ENCODE measurements around the gene AFAP1L2. TPM values are rescaled to one million over a fixed set of nuclear protein-coding genes. Genes with fewer than 3 reads are reported as not detected.

The AFAP1L2 gene
- total RNA-seq, 4 donors from 2014 or later: 6.5 to 35.5 (median 12.9) TPM

- no peak for DNase-seq
- no peaks in the 10 kb centered on the region for H3K36me3 ChIP-seq
- TF ChIP-seq POLR2A (IDR thresholded peaks at IDR 0.05): no peak
- TF ChIP-seq CTCF (IDR thresholded peaks at IDR 0.05): no peak
- no peak overlapping the region for H3K4me3 ChIP-seq
- H3K9me3 ChIP-seq: no peaks in the 10 kb centered on the region
- H3K4me1 ChIP-seq: no peaks in the 10 kb centered on the region
- no peaks in the 10 kb centered on the region for H3K27me3 ChIP-seq
- peak overlapping the region in 1 of 4 donors; percentile 29 for H3K27ac ChIP-seq
Measured at GRCh38 chr10:114258274-114258840, 145.9 kb downstream of the AFAP1L2 start.

- Histone ChIP-seq H3K9me3 (no peaks in the 10 kb centered on the region), H3K4me1 (no peaks in the 10 kb centered on the region), H3K4me3 (no peak overlapping the region), H3K36me3 (no peaks in the 10 kb centered on the region), H3K27ac (peak overlapping the region in 1 of 4 donors; percentile 29), H3K27me3 (no peaks in the 10 kb centered on the region)
- no peak for DNase-seq
- TF ChIP-seq POLR2A (IDR thresholded peaks at IDR 0.05) (no peak), CTCF (IDR thresholded peaks at IDR 0.05) (no peak)
Measured at GRCh38 chr10:114257498-114257897, 146.8 kb downstream of the AFAP1L2 start.

GRCh38 chr10:114256822-114257221 lies 147.5 kb downstream of the AFAP1L2 start:
- no peak overlapping the region for H3K27ac ChIP-seq
- H3K4me1 ChIP-seq: no peaks in the 10 kb centered on the region
- no peaks in the 10 kb centered on the region for H3K27me3 ChIP-seq
- no peak for DNase-seq
- H3K36me3 ChIP-seq: no peaks in the 10 kb centered on the region
- no peak overlapping the region for H3K4me3 ChIP-seq
- TF ChIP-seq CTCF (IDR thresholded peaks at IDR 0.05) (no peak), POLR2A (IDR thresholded peaks at IDR 0.05) (no peak)
- no peaks in the 10 kb centered on the region for H3K9me3 ChIP-seq

DNA sequence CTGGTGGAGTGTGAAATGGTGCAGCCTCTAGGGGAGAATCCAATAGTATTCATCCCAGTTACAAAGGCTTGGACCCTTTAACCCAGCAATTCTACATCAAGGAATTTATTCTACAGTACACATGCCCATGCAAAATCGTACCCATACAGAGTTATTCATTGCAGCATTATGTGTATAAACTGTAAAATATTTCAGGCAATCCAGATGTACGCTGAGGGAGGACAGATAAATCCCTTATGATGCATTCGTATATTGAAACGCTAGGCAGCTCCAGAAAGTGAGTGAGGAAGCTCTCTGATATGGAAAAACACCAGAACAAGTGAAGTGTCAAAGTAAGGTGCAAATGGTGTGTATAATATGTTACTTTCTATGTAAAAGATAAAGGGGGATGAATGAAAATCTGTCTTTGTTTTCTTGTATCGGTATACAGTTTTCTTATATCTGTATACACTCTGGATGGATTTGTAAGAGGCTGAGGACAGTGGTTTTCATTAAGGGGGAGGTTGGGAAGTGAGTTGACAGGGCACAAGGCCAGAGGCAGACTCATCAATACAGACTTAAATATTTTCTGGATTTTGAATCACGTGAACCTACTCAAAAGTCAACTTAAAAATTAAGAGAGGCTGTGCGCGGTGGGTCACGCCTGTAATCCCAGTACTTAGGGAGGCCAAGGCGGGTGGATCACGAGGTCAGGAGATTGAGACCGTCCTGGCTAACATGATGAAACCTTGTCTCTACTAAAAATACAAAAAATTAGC lies 148.1 kb downstream of the AFAP1L2 start:
- Histone ChIP-seq H3K4me3 (no peak overlapping the region), H3K9me3 (no peaks in the 10 kb centered on the region), H3K4me1 (no peaks in the 10 kb centered on the region), H3K36me3 (no peaks in the 10 kb centered on the region), H3K27me3 (no peaks in the 10 kb centered on the region), H3K27ac (no peak overlapping the region)
- DNase-seq: no peak
- TF ChIP-seq CTCF (IDR thresholded peaks at IDR 0.05) (no peak), POLR2A (IDR thresholded peaks at IDR 0.05) (no peak)

- H3K27ac ChIP-seq: no peak overlapping the region
- no peak for DNase-seq
Measured at GRCh38 chr10:114255227-114255626, 149.1 kb downstream of the AFAP1L2 start.

More at GRCh38 chr10:114255227-114255626, 149.1 kb downstream of the AFAP1L2 start:
- Histone ChIP-seq H3K27me3 (no peaks in the 10 kb centered on the region), H3K4me3 (no peak overlapping the region), H3K4me1 (no peaks in the 10 kb centered on the region), H3K36me3 (no peaks in the 10 kb centered on the region), H3K9me3 (no peaks in the 10 kb centered on the region)
- TF ChIP-seq POLR2A (IDR thresholded peaks at IDR 0.05): no peak
- TF ChIP-seq CTCF (IDR thresholded peaks at IDR 0.05): no peak

All from Peyer's patch (tissue), 4 donors.